GM12801 (cell line): ENCODE measurements around the gene ABO.

ENCODE experiments used
- TF ChIP-seq, protein P1 (sequence below): IDR thresholded peaks from one replicate; pipeline ENCODE4 v1.5.1; 2011; ENCODE audit warnings: control low read depth; ENCODE audit not compliant: insufficient read length; ENCODE audit errors: extremely low read depth

The ABO gene

DNA sequence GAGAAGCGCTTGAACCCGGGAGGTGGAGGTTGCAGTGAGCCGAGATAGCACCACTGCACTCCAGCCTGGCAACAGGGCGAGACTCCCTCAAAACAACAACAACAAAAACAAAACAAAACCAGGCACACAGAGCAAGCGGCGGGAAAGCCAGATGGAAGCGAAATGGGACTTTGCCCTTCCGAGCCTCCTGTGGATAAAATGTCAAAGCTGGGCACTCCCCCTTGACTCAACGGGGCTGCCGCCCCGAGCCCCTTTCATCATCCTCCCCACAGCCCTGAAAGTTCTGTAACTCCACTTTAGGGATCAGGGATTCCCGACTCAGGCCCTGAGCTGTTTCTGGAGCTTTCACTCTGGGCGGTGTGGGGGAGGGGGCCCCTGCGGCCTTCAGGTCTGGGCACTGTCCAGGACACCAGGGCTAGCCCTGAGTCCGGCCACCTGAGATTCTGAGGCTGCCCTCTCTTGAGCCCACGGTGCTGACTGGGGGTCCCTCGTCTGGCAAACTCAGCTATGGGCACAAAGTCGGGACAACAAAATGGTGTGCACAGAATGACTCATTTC lies 35.4 kb downstream of the ABO start:
- TF ChIP-seq, protein P1, sequence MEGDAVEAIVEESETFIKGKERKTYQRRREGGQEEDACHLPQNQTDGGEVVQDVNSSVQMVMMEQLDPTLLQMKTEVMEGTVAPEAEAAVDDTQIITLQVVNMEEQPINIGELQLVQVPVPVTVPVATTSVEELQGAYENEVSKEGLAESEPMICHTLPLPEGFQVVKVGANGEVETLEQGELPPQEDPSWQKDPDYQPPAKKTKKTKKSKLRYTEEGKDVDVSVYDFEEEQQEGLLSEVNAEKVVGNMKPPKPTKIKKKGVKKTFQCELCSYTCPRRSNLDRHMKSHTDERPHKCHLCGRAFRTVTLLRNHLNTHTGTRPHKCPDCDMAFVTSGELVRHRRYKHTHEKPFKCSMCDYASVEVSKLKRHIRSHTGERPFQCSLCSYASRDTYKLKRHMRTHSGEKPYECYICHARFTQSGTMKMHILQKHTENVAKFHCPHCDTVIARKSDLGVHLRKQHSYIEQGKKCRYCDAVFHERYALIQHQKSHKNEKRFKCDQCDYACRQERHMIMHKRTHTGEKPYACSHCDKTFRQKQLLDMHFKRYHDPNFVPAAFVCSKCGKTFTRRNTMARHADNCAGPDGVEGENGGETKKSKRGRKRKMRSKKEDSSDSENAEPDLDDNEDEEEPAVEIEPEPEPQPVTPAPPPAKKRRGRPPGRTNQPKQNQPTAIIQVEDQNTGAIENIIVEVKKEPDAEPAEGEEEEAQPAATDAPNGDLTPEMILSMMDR, result no peak

DNA sequence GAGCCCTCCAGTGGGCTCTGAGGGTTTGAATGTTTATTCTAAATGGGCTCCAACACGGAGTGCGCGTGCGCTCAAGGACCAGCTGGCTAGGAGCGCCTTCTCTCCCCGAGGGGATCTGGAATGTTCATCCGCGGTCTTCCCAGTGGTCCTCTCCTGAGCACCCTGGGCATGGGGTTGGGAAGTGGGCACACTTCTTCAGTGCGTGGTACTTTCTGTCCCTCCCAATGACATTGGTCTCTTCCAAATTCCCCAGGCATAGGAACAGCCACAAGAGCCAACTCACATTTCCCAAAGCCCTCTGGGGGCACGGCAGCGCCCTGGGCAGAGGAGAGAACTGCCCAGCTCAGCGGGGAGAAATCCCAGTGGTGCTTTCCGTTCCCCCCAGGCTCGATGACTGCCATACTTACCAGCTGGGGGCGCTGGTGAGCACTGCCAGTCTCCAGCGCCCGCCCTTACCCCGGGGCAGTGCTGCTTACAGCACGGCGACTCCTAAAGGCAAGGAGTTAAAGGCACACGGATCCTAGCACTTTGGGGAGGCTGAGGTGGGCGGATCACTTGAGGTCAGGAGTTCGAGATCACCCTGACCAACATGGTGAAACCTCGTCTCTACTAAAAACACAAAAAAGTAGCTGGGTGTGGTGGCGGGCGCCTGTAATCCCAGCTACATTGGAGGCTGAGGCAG lies 36.0 kb downstream of the ABO start:
- TF ChIP-seq, protein P1, result no peak

DNA sequence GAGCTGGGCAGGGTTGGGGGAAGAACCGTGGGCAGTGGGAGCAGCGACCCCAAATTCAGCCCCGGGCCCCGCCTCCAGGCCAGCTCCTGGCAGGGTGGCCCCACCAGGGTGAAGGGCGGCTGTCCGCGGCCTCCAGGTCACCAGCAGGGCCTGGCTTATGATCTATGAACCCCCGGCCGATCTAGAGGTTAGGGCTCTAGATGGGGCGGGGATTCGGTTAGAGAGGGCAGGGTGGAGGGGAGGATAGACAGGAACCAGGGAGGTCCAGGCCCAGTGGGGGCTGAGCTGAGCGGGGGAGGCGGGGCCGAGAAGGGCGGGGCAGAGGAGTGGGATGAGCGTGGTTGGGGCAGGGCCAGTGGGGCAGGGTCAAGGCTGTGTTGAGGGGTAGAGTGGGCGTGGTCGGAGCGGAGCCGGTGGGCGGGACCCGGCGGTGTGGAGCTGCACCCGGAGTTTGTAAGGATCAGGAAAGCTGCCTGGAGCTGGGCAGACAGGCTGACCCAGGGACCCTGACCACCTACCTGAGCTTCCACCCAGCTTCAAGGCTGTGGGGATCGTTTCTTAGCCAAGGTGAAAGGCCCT lies 36.6 kb downstream of the ABO start:
- TF ChIP-seq, protein P1, result no peak

DNA sequence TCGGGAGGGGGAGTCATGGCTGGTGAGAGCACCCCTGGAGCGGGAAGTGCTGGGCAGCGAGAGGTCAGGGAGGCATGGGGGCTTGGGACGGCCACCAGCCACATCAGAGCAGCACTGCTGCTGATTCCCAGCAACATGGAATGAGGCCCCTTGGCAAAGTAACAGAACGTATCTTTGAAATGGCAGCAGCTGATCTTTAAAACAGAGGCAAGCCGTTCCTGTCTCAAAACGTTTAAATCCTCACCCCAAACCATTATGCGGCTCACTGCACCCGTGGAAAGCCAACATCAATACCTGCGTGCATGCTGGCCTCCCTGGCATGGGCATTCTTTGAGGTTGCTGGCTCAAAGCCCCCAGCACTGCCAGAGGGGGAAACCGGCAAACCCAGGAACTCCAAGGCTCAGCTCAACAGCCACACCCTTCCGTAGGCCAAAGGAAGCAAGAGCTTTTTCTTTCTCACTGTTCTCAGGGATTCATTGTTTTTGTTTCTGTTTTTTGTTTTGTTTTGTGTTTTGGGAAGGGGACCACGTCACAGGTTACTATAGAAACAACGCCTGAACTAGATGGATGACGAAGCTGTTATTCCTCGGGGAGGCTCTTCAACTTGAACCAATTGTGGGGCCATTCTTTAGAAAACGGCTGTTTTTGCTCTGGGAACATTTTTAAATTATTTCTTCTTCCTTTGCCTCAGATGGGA lies 37.8 kb downstream of the ABO start:
- TF ChIP-seq, protein P1, result no peak

DNA sequence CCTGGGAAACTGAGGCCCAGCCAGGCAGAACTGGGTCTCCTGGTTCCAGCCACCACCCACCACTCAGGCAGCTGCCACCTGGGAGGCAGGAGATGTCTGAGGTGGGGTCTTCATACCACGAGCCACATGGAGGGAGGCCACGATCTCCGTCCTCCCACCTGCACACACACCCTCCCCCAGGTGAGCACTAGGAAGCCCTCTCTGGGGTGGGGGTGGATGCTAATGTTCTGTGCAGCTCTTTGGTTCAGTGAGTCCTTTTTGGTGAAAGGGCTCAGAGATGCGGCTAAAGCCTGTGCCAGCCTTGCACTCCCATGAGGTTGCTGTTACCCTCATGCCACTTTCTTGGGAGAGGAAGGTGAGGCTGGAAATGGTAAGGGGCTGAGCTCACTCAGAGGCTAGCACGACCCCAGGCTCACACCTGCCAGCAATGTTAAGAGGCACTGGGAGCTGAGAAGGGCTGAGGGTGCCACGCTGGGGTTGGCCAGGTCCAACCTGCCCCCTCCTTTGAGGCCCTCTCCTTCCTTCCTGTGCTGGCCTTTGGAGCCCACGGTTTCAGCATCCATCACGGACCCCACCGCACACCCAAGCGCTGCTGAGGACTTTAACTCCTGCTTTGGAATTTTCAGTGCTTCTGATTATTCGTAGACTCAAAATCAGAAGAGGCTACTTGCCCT lies 39.3 kb downstream of the ABO start:
- TF ChIP-seq, protein P1, result no peak

DNA sequence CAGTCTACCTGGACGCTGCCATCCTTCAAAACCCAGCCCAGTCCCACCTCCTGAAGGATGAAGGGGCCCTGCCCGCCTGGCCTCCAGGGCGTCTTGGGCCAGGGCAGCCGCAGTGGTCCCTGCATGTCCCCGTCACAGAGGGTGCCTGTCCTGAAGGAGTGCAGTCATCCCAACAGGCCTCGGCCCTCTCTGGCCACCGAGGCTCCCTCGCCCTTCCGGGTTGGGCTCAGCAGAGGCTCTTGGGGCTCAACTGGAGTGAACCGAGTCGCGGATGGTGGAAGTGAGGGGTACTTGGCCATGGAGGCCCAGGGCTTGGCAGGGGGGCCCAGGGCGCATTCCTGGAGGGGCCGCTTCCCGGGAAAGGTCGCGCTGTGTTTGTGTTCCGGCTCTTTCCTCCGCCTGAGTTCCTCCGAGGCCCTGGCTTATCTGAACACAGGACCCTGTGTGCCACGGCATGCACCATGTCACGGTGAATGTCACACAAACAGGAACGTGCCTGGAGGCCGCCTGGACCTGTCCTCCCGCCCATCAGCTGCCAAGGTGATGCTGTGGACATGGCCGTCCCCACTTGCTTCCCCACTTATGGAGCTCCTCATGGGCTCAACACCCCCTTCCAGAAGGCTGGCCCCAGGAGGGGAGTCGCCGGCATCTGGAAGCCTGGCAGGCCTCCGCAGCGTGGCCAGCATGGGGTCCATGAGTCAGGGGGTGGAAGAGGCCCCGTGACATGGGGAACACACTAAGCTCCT lies 40.3 kb downstream of the ABO start:
- TF ChIP-seq, protein P1, result no peak
